Measurements from ENCODE around the gene MIA3. TPM values are rescaled to one million over a fixed set of nuclear protein-coding genes. Genes with fewer than 3 reads are reported as not detected.
A peak's percentile ranks its signal among the peaks of the same experiment; 100 is the strongest.

The MIA3 gene
- total RNA-seq, 2 experiments from 2014 or later = 48.3 to 48.7 TPM

DNA sequence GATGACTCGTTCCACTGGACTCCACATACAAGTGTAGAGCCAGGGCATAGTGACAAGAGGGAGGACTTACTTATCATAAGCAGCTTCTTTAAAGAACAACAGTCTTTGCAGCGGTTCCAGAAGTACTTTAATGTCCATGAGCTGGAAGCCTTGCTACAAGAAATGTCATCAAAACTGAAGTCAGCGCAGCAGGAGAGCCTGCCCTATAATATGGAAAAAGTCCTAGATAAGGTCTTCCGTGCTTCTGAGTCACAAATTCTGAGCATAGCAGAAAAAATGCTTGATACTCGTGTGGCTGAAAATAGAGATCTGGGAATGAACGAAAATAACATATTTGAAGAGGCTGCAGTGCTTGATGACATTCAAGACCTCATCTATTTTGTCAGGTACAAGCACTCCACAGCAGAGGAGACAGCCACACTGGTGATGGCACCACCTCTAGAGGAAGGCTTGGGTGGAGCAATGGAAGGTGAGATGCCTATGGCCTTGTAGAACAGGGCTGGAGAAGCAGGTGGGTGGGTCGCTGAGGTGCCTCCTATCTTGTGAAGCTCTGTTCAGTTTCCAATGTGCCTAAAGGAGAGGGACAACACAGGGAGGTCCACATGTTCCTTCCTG is 12.1 kb downstream of the MIA3 start:
- no peak overlapping the region for H3K27ac Mint-ChIP-seq
- peaks cover 35% of the 10 kb centered on the region for H3K36me3 Mint-ChIP-seq (ENCODE audit: low read depth)
- H3K9me3 Mint-ChIP-seq = no peaks in the 10 kb centered on the region
- no peak overlapping the region for H3K4me3 Mint-ChIP-seq
- CTCF ChIA-PET = no interaction called here
- no peaks in the 10 kb centered on the region for H3K27me3 Mint-ChIP-seq
- peaks cover 7% of the 10 kb centered on the region for H3K4me1 Mint-ChIP-seq
- POLR2A ChIA-PET = interaction anchor here (0.7 kb wide), 1 partner anchor 11 kb away, joined by 3 read pairs; no protein-coding TSS in a partner anchor
- no peak for DNase-seq

DNA sequence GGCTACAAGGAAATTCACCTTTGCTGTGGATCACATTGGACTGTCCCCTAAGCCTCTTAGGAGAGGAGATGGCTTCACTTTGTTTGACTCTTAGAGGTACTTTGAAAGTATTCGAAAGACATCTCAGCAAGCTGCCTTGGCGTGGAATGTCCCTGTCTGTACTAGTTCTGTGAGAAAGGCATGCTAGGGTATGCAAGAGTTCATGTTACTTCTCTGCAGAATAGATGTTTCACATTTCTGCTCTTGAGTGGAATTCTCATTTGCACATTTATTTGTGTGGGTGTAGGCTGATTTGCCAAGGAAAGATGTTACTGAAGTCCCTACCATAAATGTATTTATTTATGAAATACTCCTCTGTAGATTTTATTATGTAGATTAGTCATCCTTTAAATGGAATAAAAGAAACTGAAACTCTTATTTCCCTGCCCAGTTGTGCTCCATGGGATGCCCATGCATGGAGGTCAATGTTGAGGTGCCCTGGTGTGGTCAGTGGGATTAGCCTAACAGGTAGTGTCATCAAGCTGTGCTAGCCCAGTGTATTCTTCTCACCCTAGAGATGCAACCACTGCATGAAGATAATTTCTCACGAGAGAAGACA is 13.8 kb downstream of the MIA3 start:
- no peaks in the 10 kb centered on the region for H3K9me3 Mint-ChIP-seq
- peaks cover 7% of the 10 kb centered on the region for H3K4me1 Mint-ChIP-seq
- peaks cover 35% of the 10 kb centered on the region for H3K36me3 Mint-ChIP-seq (ENCODE audit: low read depth)
- ChIA-PET POLR2A (no interaction called here), CTCF (interaction anchor here (3.2 kb wide), 1 partner anchor 11 kb away, joined by 34 read pairs; no protein-coding TSS in a partner anchor)
- H3K27me3 Mint-ChIP-seq = no peaks in the 10 kb centered on the region
- H3K4me3 Mint-ChIP-seq = no peak overlapping the region
- DNase-seq = no peak
- no peak overlapping the region for H3K27ac Mint-ChIP-seq

DNA sequence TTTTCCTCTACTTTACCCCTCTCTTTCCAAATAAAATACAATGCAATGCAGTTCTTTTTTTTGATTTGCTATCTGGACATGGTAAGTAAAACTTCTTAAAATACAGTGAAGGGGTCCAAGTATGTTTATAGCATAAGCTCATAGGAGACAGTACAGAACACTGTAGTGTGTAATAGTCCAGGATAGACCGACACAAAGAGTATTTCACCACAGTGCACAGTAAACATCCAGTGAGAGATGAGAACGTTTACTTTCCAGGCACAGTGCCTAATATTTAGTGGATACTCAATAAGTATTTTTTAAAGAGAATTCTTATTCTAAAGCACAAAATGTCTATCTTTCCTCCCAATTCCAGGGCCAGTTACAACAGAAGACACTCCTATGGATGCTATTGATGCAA is 14.9 kb downstream of the MIA3 start:
- Mint-ChIP-seq H3K36me3 (ENCODE audit: low read depth) (peaks cover 29% of the 10 kb centered on the region), H3K27me3 (no peaks in the 10 kb centered on the region), H3K9me3 (no peaks in the 10 kb centered on the region), H3K4me3 (no peak overlapping the region), H3K4me1 (peaks cover 7% of the 10 kb centered on the region), H3K27ac (no peak overlapping the region)
- CTCF ChIA-PET = interaction anchor here (1.0 to 3.2 kb wide), 3 partner anchors 9 to 43 kb away, joined by 3 to 34 read pairs (median 20); partner anchors contain the start of gene TAF1A
- POLR2A ChIA-PET = no interaction called here
- no peak for DNase-seq

DNA sequence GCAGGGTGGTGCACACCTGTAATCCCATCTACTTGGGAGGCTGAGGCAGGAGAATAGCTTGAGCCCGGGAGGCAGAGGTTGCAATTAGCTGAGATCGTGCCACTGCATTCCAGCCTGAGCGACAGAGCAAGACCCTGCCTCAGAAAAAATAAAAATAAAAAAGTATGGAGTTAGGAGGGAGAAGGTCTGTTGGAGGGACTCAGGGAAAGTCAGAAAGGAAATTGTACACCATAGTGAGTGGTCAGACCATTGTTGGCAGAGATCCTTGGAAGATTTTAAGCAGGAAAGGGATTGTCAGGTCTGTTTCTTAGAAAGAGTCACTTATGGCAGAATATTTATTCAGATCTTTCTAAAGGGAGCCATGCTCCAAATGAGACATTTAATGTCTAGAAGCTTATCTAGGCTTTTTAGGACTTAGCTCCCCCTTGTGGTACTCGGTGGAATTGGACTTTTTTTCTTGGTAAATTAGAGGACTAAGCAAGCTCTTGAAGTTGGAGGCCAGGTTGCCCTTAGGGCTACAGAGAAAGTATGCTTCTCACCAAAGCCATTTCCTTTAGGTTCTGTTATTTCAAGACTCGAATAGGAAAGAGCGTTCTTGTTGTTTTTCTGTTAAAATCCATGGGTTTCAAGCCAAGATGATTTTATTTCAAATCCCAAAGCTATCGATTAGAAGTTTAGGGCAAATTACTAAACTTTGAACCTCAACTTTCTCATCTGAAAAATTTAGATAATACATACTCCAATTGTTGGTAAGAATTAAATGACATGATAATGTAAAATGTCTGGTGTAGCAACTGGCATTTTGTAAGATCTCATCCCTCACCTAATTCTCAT is 16.5 kb downstream of the MIA3 start:
- ChIA-PET CTCF (interaction anchor here (0.6 to 3.6 kb wide), 23 partner anchors 9 to 201 kb away, joined by 3 to 58 read pairs (median 5); partner anchors contain the start of genes AIDA, BROX and TAF1A), POLR2A (interaction anchor here (0.6 to 2.1 kb wide), 6 partner anchors 10 to 169 kb away, joined by 3 to 20 read pairs (median 4); no protein-coding TSS in a partner anchor)
- Mint-ChIP-seq H3K4me1 (peaks cover 7% of the 10 kb centered on the region), H3K36me3 (ENCODE audit: low read depth) (peaks cover 25% of the 10 kb centered on the region), H3K27me3 (no peaks in the 10 kb centered on the region), H3K4me3 (no peak overlapping the region), H3K27ac (no peak overlapping the region), H3K9me3 (no peaks in the 10 kb centered on the region)
- peak; percentile 62 for DNase-seq

DNA sequence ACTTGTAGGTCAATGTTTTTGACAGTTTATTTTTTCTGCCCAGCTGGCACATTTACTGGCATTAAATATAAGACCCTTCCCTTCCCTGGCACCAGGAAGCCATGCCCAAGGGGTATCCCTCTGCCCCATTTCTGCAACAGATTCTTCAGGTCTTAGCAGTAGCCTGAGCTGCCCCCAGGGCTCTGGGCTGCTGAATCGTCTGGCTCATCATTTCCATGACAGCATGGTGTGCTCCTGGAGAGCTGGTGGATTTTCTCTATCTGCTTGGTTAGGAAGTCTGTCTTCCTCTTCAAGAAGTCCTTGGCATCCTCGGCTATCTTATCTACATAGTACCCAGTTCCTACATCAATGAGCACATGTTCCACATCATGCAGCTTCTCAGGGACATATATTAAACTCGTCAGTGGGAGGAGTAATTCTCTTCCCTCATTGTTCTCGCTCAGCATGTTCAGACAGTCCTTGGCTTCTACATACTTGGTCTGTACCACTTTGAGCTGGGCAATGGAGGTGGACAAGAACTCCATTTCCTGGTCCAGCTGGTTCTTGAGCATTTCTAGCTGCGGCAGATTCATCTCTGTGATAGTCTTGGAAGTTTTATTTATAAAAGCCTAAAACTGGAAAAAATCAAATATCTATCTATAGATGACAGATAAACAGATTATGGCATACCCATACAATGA is 23.5 kb downstream of the MIA3 start:
- CTCF ChIA-PET = interaction anchor here (1.5 kb wide), 1 partner anchor 9 kb away, joined by 3 read pairs; no protein-coding TSS in a partner anchor
- Mint-ChIP-seq H3K36me3 (ENCODE audit: low read depth) (peaks cover 16% of the 10 kb centered on the region), H3K27ac (no peak overlapping the region), H3K4me1 (peaks cover 25% of the 10 kb centered on the region), H3K27me3 (no peaks in the 10 kb centered on the region), H3K9me3 (no peaks in the 10 kb centered on the region), H3K4me3 (no peak overlapping the region)
- POLR2A ChIA-PET = interaction anchor here (1.1 kb wide), 1 partner anchor 52 kb away, joined by 4 read pairs; the partner anchor contains the start of gene TAF1A
- DNase-seq = no peak

DNA sequence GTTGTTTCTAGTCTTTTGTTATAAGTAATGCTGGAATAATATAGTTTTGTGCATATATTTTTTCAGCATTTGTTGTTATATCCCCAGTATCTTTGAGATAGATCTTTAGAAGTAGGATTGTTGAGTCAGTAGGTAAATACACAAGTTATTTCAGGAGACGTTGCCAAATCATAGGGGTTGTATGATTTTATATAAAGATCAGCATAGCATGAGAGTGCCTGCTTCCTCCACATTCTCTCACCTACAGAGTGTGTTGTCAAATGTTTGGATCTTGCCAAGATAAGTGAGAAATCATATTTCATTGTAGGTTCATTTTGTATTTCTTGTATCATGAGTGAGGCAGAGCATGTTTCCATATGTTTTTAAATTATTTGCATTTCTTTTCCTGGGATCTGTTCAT is 24.6 kb downstream of the MIA3 start:
- no peak for DNase-seq
- Mint-ChIP-seq H3K9me3 (no peaks in the 10 kb centered on the region), H3K27ac (no peak overlapping the region), H3K36me3 (ENCODE audit: low read depth) (peaks cover 21% of the 10 kb centered on the region), H3K4me3 (peak overlapping the region; percentile 17), H3K4me1 (peaks cover 25% of the 10 kb centered on the region), H3K27me3 (no peaks in the 10 kb centered on the region)
- POLR2A ChIA-PET = interaction anchor here (2.8 to 4.2 kb wide), 2 partner anchors 11 to 69 kb away, joined by 63 to 79 read pairs; partner anchors contain the start of genes AIDA and BROX
- CTCF ChIA-PET = interaction anchor here (1.5 kb wide), 1 partner anchor 10 kb away, joined by 3 read pairs; no protein-coding TSS in a partner anchor

DNA sequence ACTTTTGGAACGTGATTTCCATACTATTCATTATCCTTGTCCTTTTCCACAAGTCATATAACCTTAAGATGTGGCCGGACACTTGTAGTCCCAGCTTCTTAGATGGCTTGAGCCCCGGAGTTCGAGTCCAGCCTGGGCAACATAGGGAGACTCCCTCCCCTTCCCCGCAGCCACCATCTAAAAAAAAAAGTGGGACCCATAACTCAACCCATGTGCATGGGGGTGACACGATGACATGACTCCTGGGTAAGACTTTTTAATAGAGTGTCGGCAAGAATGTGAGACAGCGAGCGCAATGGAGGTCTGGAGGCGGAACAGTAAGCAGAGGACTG is 25.7 kb downstream of the MIA3 start:
- no peaks in the 10 kb centered on the region for H3K27me3 Mint-ChIP-seq
- peak overlapping the region; percentile 88 for H3K27ac Mint-ChIP-seq
- no peaks in the 10 kb centered on the region for H3K9me3 Mint-ChIP-seq
- H3K4me1 Mint-ChIP-seq = peaks cover 27% of the 10 kb centered on the region
- CTCF ChIA-PET = interaction anchor here (1.0 to 3.6 kb wide), 4 partner anchors 9 to 179 kb away, joined by 3 to 31 read pairs (median 4); no protein-coding TSS in a partner anchor
- DNase-seq = no peak
- H3K36me3 Mint-ChIP-seq (ENCODE audit: low read depth) = peaks cover 21% of the 10 kb centered on the region
- POLR2A ChIA-PET = interaction anchor here (1.0 to 4.2 kb wide), 12 partner anchors 9 to 178 kb away, joined by 3 to 79 read pairs (median 10); partner anchors contain the start of genes AIDA, BROX and TAF1A
- peak overlapping the region; percentile 99 for H3K4me3 Mint-ChIP-seq

DNA sequence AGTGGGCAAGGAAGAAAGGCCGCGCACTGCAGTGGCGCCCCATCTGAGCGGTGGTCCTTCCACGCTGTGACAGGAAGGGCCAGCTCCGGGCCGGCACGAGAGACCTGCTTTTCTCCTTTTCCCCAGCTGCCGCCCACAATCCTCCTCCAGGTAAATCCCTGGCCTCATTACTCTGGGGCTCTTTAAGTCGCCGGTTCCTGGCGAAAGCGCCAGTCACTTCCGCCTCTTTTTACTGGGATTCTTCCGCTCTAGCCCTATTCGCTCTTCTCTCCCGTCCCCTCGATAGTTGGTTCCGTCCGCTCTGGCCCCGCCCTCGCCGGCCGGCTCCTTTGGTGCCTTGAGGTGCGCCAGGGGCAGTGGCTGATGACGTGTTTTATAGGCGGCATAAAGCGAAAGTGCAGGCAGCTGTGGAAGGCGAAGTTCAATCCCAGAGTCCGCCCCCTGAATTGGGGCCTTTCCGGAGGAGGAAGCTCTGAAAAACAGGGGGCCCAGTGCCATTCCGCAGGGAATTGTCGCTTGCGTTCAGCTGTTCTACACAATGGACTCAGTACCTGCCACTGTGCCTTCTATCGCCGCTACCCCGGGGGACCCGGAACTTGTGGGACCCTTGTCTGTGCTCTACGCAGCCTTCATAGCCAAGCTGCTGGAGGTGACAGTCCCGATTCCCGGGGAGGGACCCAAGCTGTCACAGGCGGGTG is 26.2 kb downstream of the MIA3 start:
- peak; percentile 98 for DNase-seq
- CTCF ChIA-PET = interaction anchor here (1.0 to 3.6 kb wide), 6 partner anchors 9 to 480 kb away, joined by 3 to 31 read pairs (median 4); no protein-coding TSS in a partner anchor
- POLR2A ChIA-PET = interaction anchor here (1.0 to 4.2 kb wide), 14 partner anchors 9 to 179 kb away, joined by 3 to 79 read pairs (median 7); partner anchors contain the start of genes AIDA, BROX and TAF1A
- Mint-ChIP-seq H3K4me1 (peaks cover 27% of the 10 kb centered on the region), H3K9me3 (no peaks in the 10 kb centered on the region), H3K4me3 (peak overlapping the region; percentile 99), H3K27me3 (no peaks in the 10 kb centered on the region), H3K36me3 (ENCODE audit: low read depth) (peaks cover 22% of the 10 kb centered on the region), H3K27ac (peak overlapping the region; percentile 88)

DNA sequence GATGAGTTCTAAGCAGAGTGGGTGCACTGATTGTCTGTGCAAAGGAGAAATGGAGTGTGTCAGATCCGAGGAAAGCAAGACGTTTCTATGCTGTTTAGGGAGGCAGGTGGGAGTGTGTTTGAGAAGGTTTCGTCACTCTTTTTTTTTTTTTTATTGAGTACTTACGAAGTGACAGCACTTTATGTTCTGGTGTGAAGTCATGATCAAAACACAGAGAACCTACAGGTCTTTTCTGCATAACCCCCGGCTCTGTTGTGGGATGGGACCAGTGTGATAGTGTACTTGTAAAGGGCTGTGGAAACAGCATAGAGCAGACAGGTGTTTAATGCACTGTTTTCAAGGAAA is 26.7 kb downstream of the MIA3 start:
- peaks cover 27% of the 10 kb centered on the region for H3K4me1 Mint-ChIP-seq
- H3K27me3 Mint-ChIP-seq = no peaks in the 10 kb centered on the region
- POLR2A ChIA-PET = interaction anchor here (1.2 to 4.2 kb wide), 13 partner anchors 9 to 179 kb away, joined by 3 to 79 read pairs (median 8); partner anchors contain the start of genes AIDA, BROX and TAF1A
- H3K36me3 Mint-ChIP-seq (ENCODE audit: low read depth) = peaks cover 22% of the 10 kb centered on the region
- CTCF ChIA-PET = interaction anchor here (1.1 to 3.6 kb wide), 6 partner anchors 8 to 480 kb away, joined by 3 to 31 read pairs (median 4); partner anchors contain the start of genes AIDA and BROX
- H3K4me3 Mint-ChIP-seq = peak overlapping the region; percentile 99
- no peak for DNase-seq
- H3K27ac Mint-ChIP-seq = peak overlapping the region; percentile 88
- H3K9me3 Mint-ChIP-seq = no peaks in the 10 kb centered on the region

DNA sequence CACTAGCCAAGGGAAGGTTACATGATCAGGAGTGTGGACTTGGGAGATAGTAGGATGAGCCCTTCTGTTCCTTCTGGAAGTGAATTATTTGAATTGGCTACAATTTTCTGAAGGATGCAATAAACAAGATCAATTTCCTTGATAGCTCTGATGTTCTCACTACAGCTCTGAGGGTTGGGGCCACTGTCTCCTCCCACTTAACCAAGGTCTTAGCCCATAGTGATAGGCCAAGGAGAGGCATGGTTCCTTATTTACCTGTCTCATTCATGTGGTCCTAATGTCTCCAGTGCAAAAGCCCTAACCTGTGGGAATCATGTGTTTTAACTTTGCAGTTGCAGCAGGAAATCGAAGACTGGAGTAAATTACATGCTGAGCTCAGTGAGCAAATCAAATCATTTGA is 34.8 kb downstream of the MIA3 start:
- peaks cover 57% of the 10 kb centered on the region for H3K4me1 Mint-ChIP-seq
- H3K36me3 Mint-ChIP-seq (ENCODE audit: low read depth) = peaks cover 79% of the 10 kb centered on the region
- CTCF ChIA-PET = interaction anchor here (1.2 to 3.0 kb wide), 4 partner anchors 9 to 188 kb away, joined by 3 to 18 read pairs (median 5); no protein-coding TSS in a partner anchor
- no peaks in the 10 kb centered on the region for H3K27me3 Mint-ChIP-seq
- no peak overlapping the region for H3K4me3 Mint-ChIP-seq
- H3K27ac Mint-ChIP-seq = peak overlapping the region; percentile 77
- H3K9me3 Mint-ChIP-seq = no peaks in the 10 kb centered on the region
- POLR2A ChIA-PET = interaction anchor here (1.1 to 4.2 kb wide), 6 partner anchors 9 to 911 kb away, joined by 3 to 63 read pairs (median 11); partner anchors contain the start of genes AIDA, BROX, DUSP10 and TAF1A
- DNase-seq = no peak

DNA sequence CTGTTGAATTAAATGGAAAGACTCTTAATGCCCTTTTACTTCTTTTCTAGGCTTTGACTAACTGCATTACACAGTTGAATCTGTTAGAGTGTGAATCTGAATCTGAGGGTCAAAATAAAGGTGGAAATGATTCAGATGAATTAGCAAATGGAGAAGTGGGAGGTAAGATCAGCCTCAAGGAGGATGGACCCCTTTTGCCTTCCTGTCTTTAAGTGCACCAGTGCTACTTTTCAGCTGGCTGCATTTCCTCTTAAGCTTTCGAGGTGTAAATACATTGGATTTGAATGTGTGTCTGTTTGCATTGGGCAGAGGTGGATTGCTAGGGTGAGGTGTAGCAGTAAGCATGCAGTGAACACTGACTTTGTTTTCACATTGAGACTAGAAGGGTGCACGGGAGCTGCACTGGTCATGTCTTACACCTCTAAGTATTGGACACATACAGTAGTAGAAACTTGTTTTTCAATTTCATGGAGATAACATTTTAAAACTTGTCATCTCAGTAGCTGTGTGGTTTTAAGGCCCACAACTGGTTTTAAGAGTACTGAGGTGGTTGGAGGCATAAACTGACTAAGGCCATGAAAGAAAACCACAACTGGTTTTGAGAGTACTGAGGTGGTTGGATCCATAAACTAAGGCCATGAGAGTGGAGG is 35.4 kb downstream of the MIA3 start:
- no peaks in the 10 kb centered on the region for H3K27me3 Mint-ChIP-seq
- H3K4me1 Mint-ChIP-seq = peaks cover 56% of the 10 kb centered on the region
- peak overlapping the region; percentile 4 for H3K4me3 Mint-ChIP-seq
- H3K36me3 Mint-ChIP-seq (ENCODE audit: low read depth) = peaks cover 82% of the 10 kb centered on the region
- ChIA-PET POLR2A (interaction anchor here (0.7 to 4.2 kb wide), 7 partner anchors 9 to 912 kb away, joined by 3 to 63 read pairs (median 4); partner anchors contain the start of genes AIDA, BROX, DUSP10 and TAF1A), CTCF (interaction anchor here (0.6 to 3.0 kb wide), 9 partner anchors 8 to 480 kb away, joined by 3 to 18 read pairs (median 5); partner anchors contain the start of gene BROX)
- no peaks in the 10 kb centered on the region for H3K9me3 Mint-ChIP-seq
- peak; percentile 46 for DNase-seq
- peak overlapping the region; percentile 77 for H3K27ac Mint-ChIP-seq

Measured in activated CD4-positive, alpha-beta memory T cell treated with anti-CD3 and anti-CD28 coated beads, Interleukin-2, amount 10 ng/mL, durations not matched to agents 7 days and 5 days (primary cell).